SK-N-SH treated with all-trans-retinoic acid at 6 μM for 48 hours (cell line): ENCODE results near the gene CACNB4.

Source experiments
- ARNTL ChIP-seq: fragments of 450-650 bp; formaldehyde crosslinking; IDR thresholded peaks from 2 replicates; pipeline ENCODE4 v1.5.0; 2020; ENCODE audit warnings: low read depth, mild to moderate bottlenecking, moderate library complexity, borderline replicate concordance
- ESRRG ChIP-seq: fragments of 250-450 bp; sonication (Bioruptor Pico); IDR thresholded peaks from 2 replicates; pipeline ENCODE4 v1.6.1; 2021; ENCODE audit warnings: mild to moderate bottlenecking
- GLIS3 ChIP-seq: fragments of 250-450 bp; sonication (Bioruptor Pico); IDR thresholded peaks from 2 replicates; pipeline ENCODE4 v1.5.0; 2020; ENCODE audit warnings: mild to moderate bottlenecking, moderate library complexity
- ISL1 ChIP-seq: fragments of 250-450 bp; sonication (Bioruptor Pico); IDR thresholded peaks from 2 replicates; pipeline ENCODE4 v2.1.2; 2022; ENCODE audit warnings: mild to moderate bottlenecking, moderate library complexity
- OSR1 ChIP-seq: fragments of 250-450 bp; sonication (Bioruptor Pico); IDR thresholded peaks from 2 replicates; pipeline ENCODE4 v1.8.0; 2022; ENCODE audit warnings: moderate library complexity, mild to moderate bottlenecking, inconsistent platforms
- RARB ChIP-seq: fragments of 250-450 bp; sonication (Bioruptor Pico); IDR thresholded peaks from 2 replicates; pipeline ENCODE4 v1.8.0; 2021; ENCODE audit warnings: mild to moderate bottlenecking, moderate library complexity
- TCF4 ChIP-seq: fragments of 250-450 bp; sonication (Bioruptor Pico); IDR thresholded peaks from 2 replicates; pipeline ENCODE4 v1.8.0; 2021; ENCODE audit warnings: mild to moderate bottlenecking, moderate library complexity, borderline replicate concordance
- ZC3H10 ChIP-seq: fragments of 250-450 bp; sonication (Bioruptor Pico); IDR thresholded peaks from 2 replicates; pipeline ENCODE4 v1.5.1; 2021; ENCODE audit warnings: mild to moderate bottlenecking, moderate library complexity
- ZFP30 ChIP-seq: fragments of 450-650 bp; formaldehyde crosslinking; IDR thresholded peaks from 2 replicates; pipeline ENCODE4 v1.5.0; 2022; ENCODE audit warnings: mild to moderate bottlenecking, moderate library complexity
- ZNF565 ChIP-seq: fragments of 450-650 bp; formaldehyde crosslinking; conservative IDR thresholded peaks from 2 replicates; pipeline ENCODE4 v1.5.0; 2020; ENCODE audit warnings: low read depth, mild to moderate bottlenecking, moderate library complexity
- ZNF70 ChIP-seq: fragments of 450-650 bp; formaldehyde crosslinking; IDR thresholded peaks from 2 replicates; pipeline ENCODE4 v1.5.0; 2020; ENCODE audit warnings: mild to moderate bottlenecking, moderate library complexity
- TF ChIP-seq, protein P1 (sequence below): fragments of 250-450 bp; sonication (Bioruptor Pico); IDR thresholded peaks from 2 replicates; pipeline ENCODE4 v1.8.0; 2020; ENCODE audit warnings: mild to moderate bottlenecking, moderate library complexity, borderline replicate concordance
- TF ChIP-seq, protein P2 (sequence below): fragments of 250-450 bp; sonication (Bioruptor Pico); IDR thresholded peaks from 2 replicates; pipeline ENCODE4 v1.5.1; 2020; ENCODE audit warnings: low read depth, mild to moderate bottlenecking, moderate library complexity

DNA sequence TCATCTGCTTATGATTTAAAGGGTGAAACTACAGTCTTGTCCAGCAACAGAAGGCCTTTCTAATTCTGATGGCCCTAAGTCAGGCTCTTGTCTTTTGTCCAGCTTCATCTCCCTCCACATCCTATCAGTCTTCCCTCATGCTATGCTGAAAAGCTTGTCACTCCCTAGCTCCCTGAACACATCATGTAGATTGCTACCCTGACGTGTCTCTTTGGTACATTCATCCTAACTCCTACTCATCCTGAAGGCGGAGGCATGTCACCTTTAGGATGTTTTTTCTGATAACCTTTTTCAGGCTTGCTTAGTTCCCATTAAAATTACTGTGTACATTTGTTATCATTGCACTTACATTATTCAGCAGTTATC is 192.2 kb downstream of the CACNB4 start:
- TF ChIP-seq ZC3H10 (no peak), GLIS3 (CRISPR knock-in tag) (no peak), ISL1 (no peak), ZNF70 (CRISPR knock-in tag) (no peak), ARNTL (no peak), RARB (no peak), ESRRG (CRISPR knock-in tag) (no peak), OSR1 (CRISPR knock-in tag) (no peak), ZFP30 (CRISPR knock-in tag) (no peak), TCF4 (CRISPR knock-in tag) (no peak), ZNF565 (CRISPR knock-in tag) (no peak)
- TF ChIP-seq, protein P1, sequence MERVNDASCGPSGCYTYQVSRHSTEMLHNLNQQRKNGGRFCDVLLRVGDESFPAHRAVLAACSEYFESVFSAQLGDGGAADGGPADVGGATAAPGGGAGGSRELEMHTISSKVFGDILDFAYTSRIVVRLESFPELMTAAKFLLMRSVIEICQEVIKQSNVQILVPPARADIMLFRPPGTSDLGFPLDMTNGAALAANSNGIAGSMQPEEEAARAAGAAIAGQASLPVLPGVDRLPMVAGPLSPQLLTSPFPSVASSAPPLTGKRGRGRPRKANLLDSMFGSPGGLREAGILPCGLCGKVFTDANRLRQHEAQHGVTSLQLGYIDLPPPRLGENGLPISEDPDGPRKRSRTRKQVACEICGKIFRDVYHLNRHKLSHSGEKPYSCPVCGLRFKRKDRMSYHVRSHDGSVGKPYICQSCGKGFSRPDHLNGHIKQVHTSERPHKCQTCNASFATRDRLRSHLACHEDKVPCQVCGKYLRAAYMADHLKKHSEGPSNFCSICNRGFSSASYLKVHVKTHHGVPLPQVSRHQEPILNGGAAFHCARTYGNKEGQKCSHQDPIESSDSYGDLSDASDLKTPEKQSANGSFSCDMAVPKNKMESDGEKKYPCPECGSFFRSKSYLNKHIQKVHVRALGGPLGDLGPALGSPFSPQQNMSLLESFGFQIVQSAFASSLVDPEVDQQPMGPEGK: no peak
- TF ChIP-seq, protein P2, sequence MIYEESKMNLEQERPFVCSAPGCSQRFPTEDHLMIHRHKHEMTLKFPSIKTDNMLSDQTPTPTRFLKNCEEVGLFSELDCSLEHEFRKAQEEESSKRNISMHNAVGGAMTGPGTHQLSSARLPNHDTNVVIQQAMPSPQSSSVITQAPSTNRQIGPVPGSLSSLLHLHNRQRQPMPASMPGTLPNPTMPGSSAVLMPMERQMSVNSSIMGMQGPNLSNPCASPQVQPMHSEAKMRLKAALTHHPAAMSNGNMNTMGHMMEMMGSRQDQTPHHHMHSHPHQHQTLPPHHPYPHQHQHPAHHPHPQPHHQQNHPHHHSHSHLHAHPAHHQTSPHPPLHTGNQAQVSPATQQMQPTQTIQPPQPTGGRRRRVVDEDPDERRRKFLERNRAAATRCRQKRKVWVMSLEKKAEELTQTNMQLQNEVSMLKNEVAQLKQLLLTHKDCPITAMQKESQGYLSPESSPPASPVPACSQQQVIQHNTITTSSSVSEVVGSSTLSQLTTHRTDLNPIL (CRISPR knock-in tag): no peak
